ENCODE results near the gene PRRG2.

DNA sequence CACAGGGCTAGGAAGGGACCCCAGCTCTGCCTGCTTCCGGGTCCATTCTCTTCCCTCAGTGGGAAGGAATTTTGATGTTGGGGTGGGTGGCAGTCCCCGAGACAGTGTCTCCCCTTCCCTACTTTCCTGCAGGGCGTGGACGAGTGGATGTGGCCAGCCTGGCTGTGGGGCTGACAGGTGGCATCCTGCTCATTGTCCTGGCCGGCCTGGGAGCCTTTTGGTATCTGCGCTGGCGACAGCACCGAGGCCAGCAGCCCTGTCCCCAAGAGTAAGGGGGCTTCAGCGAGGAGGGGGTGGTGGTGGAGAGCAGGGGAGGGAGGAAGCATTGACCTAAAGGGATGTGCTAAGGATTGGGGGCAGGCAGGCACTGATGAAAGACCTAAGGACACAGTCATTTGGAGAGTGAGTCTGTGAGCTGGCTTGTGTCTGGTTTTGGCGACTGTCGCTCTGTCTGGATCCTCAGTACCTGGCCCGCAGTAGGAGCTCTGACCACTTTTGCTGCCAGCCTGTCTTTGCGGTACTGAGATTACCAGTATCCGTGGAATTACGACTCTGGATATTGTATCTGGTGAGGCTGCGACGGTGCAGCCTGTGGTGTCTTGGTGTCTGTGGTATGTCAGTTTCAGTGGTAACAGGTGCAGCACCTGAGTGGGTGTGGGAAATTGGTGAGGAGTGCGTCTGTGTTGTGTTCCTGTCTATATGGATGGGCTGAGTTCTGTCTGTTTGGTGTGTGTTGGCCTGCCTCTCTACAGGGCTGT lies 7.4 kb downstream of the PRRG2 start:
- TF ChIP-seq, protein P1, sequence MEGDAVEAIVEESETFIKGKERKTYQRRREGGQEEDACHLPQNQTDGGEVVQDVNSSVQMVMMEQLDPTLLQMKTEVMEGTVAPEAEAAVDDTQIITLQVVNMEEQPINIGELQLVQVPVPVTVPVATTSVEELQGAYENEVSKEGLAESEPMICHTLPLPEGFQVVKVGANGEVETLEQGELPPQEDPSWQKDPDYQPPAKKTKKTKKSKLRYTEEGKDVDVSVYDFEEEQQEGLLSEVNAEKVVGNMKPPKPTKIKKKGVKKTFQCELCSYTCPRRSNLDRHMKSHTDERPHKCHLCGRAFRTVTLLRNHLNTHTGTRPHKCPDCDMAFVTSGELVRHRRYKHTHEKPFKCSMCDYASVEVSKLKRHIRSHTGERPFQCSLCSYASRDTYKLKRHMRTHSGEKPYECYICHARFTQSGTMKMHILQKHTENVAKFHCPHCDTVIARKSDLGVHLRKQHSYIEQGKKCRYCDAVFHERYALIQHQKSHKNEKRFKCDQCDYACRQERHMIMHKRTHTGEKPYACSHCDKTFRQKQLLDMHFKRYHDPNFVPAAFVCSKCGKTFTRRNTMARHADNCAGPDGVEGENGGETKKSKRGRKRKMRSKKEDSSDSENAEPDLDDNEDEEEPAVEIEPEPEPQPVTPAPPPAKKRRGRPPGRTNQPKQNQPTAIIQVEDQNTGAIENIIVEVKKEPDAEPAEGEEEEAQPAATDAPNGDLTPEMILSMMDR (IDR thresholded peaks at IDR 0.05): no peak
- TF ChIP-seq POLR2AphosphoS5 (IDR thresholded peaks at IDR 0.05): no peak
- no peak for TF ChIP-seq POLR2A (IDR thresholded peaks at IDR 0.05; ENCODE audit: low read depth)

All from esophagus muscularis mucosa (tissue), 3 donors.